GM19043 (cell line): Measurements from ENCODE around the gene GBX2.
"Not testable (repeated sequence)": the region's sequence is repeated elsewhere in the genome, so short reads cannot be mapped to it uniquely, and the experiment has no call there.

Experiments used
- ATAC-seq: cut with Tn5 transposase; IDR thresholded peaks from one replicate; pipeline ENCODE4 v1.9.1; 2021; ENCODE audit warnings: low read depth; ENCODE audit not compliant: unreplicated experiment

GBX2 gene

DNA sequence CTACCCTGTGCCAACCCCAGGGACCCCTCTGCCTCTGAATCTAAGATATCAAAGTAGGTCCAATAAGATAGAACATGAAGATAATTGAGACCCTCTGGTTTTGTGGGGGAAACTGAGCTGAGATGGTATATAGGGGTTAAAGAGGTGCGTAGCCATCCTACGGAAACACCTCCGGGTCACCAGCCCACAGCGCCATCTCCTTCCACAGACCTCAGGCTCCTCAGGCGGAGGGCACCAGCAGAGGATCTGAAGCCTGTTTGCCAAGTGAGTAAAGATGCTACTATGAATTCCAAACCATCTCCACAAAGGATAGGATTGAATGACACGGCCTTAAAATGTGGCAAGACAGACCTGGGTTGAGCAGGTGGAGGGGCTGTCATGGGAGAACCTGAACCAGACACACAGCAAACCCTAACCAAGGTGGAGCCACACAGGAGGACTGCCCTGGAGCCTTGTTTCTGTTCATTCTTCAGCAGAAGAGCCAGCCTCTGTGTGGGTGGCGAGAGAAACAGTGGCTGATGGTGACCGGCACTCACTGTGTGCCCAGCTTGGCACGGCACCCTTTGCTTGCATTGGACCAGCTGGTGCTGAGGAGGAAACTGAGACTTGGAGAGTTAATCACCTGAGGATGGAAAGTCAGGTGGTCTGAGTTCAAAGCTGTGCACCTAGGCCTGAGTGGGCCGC is 10.2 kb downstream of the GBX2 start:
- ATAC-seq, result no peak

GRCh38 chr2:236157366-236157765 is 10.8 kb downstream of the GBX2 start:
- ATAC-seq, result no peak

DNA sequence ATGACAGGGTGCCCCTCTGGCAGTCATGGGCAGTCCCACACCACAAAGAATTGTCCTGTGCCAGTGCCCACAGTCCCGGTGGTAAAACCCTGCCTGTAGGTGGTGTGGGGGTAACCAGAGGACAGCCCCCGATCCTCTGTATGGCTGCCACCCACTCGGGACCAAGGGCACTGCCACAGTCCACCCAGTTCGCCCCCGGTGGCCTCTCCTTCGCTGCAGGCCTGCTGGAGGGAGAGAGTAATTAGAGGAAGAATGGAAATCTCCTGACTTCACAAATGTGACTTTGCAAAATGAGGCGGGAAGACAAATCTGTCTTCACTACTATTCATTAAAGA is 11.4 kb downstream of the GBX2 start:
- ATAC-seq, result no peak

DNA sequence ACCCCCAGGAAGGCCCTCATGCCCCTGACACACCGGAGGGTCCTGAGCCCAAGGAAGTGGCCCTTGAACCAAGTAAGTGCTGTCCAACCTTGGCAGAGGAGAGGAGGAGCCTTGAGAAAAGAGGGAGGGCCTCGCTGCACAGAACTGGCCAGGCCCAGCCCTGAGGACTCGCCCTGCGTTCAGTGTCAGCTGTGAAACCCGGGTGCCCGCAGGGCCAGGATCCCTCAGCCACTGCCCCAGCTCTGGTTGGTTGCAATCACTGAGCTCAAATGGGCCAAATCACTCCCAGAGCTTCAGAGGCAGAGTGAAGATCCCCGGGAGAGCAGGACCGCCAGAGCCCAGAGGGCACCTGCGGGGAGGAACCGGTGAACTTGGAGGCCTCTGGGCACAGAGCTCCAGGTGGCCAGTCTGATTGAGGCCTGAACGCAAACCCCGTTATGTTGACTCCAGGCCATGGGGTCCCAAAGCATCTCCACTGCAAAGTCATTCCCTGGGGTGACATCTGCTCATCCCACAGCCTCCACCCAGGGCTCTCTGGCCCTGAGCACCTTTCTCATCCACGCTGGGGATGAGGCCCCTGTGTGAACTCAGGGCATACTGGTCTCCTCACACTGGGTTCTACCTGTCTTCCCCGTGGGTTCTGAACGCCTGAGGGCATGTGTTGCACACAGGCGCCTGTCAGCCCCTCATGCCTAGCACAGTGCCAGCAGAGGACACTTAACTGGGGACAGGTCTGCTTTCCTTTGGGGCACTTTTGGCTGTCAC is 11.9 kb downstream of the GBX2 start:
- ATAC-seq, result no peak

GRCh38 chr2:236155406-236155805 is 12.8 kb downstream of the GBX2 start:
- ATAC-seq, result no peak

- no peak for ATAC-seq
These were observed 21.8 kb downstream of the GBX2 start for GRCh38 chr2:236146436-236146835.

DNA sequence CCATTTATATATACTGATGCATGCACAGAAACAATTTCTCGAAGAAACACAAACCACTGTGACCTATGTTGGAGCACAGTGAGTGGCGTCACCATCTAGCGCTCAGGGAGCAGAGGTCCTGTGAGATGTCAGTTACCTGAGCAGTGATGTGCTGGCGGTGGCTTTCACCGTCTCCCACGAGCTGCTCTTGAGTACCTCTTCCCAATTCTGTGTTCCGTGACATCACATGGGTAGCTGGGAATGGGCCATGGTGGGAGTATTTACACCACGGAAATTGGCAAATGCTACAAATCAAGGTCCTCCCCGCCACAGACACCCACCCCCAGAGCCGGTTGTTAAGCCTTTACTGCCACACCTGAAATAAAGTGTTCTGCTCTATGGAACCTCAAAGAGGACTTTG is 24.4 kb downstream of the GBX2 start:
- ATAC-seq, result no peak

DNA sequence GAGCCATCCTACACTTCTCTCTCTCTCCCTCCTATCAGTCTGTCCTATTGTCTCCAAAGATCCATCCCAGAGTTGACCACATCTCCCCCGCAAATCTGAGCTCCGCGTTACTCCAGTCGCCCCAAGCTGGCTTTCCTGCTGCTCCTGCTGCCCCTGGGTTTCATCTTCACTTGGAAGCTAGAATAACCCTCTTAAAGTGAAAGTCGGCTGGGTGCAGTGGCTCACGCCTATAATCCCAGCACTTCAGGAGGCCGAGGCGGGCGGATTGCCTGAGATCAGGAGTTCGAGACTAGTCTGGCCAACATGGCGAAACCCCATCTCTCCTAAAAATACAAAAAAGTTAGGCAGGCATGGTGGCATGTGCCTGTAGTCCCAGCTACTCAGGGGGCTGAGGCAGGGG is 26.6 kb downstream of the GBX2 start:
- ATAC-seq, result not testable (repeated sequence)

DNA sequence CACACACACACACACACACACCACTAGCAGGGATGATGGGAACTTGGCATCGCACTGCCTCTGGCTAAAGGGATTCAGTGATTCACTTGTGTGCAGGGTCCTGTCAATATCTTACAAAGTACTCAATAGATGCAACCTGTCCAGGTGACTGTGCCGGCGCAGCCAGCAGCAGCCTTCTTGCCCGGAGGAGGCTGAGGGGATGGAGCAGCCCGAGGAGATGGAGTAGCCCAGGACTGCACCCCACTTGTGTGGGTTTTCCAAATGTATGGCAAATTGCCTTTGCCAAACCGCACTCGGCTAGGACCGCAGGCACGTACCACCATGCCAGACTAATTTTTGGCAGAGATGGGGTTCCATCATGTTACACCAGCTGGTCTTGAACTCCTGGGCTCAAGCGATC is 31.1 kb downstream of the GBX2 start:
- no peak for ATAC-seq

DNA sequence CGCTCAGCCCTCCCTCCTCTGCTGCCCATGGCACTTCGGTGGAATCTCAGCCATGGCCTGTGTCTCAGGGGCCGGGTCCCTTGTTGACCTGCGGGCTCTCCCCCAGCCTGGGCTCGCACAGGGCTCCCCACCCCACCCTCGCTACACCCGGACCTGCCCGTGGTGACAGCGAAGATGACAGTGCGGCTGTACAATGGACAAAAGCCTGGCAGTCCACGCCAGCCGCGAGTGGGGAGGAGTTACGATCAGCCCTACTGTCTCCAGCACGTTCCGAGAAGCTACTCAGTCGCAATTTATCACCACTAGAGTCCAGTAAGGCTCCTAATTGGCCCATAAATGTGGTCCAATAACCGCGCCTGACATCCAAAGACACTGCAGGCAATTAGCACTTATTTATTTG is 31.6 kb downstream of the GBX2 start:
- ATAC-seq, result no peak

GRCh38 chr2:236133410-236134012 is 34.7 kb downstream of the GBX2 start:
- ATAC-seq, result no peak

GRCh38 chr2:236131073-236131692 is 37.0 kb downstream of the GBX2 start:
- no peak for ATAC-seq

- no peak for ATAC-seq
These were observed 37.7 kb downstream of the GBX2 start for GRCh38 chr2:236130349-236130998.

- ATAC-seq, result no peak
These were observed 38.3 kb downstream of the GBX2 start for GRCh38 chr2:236129935-236130334.

GRCh38 chr2:236128321-236128720 is 39.9 kb downstream of the GBX2 start:
- no peak for ATAC-seq

DNA sequence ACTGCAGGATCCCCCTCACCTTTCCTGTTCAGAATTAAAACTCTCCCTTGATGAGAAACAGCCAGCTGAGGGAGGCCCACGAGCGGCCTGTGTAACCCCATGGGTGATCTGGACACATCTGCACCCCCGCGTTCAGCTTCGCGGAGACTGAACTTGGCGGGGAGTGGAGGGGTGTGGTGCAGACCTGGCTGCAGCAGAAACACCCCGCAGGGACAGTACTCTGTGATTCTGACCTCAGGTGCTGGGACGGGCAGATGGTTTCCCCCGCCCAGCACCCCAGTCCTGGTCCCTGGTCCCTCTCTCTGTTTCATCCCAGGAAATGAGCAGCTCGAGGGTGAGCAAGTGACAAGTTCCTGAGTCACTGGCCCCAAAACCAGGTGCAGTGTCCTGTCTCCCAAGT is 41.2 kb downstream of the GBX2 start:
- ATAC-seq, result no peak

DNA sequence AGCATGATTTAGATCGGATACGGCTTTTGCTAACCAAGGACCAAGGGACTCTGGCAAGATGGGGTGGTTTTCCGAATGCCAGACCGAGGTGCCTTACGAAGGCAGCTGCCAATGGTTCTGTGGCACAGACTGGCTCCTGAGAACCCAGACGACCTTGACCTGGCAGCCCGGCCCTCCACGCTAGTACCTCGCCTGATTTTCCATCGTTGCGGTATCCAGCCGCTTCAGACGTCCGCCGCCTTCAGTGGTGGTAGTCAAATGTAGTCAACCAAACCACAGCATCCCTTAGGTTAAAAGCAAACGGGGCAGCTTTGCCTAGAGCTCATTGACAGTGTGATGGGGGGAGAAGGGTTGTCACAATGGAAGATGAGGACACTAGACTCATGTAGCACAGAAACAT is 42.6 kb downstream of the GBX2 start:
- no peak for ATAC-seq

- ATAC-seq, result no peak
These were observed 43.8 kb downstream of the GBX2 start for GRCh38 chr2:236124182-236124893.

DNA sequence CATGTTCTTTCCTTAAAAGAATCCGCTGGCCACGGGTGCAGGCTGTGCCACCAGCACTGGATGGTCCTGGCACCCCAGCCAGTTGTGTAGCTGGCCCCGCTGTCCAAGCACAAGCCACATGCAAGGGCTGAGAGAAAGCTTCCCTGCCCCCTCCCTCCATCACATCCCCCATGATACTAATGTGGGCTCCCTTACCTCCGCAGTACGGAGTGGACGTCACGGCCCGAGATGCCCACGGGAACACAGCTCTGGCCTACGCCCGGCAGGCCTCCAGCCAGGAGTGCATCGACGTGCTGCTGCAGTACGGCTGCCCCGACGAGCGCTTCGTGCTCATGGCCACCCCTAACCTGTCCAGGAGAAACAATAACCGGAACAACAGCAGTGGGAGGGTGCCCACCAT is 44.5 kb downstream of the GBX2 start:
- no peak for ATAC-seq

GRCh38 chr2:236122236-236122635 is 46.0 kb downstream of the GBX2 start:
- no peak for ATAC-seq
